NCI-H748 (cell line): Measurements from ENCODE around the gene MKLN1.
"Not testable (repeated sequence)": the region's sequence is repeated elsewhere in the genome, so short reads cannot be mapped to it uniquely, and the experiment has no call there.

ENCODE experiments used
- DNase-seq: peaks from one replicate; lab custom pipeline; 2025; ENCODE audit not compliant: unreplicated experiment; lab: John Stamatoyannopoulos, UW

The MKLN1 gene

DNA sequence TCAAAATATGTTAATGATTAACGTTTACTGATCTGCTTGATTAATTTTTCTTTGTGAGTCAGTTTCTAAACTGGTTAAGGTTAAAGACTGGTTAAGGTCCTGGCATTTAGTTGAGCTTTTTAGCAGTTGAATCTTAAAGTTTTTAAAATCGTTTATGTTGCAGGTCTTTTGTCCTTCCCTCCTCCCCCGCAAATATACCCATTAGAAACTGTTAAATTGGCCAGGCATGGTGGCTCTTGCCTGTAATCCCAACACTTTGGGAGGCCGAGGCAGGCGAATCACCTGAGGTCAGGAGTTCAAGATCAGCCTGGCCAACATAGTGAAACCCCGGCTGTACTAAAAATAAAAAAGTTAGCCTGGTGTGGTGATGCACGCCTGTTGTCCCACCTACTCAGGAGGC is 127.9 kb downstream of the MKLN1 start:
- DNase-seq, result no peak

DNA sequence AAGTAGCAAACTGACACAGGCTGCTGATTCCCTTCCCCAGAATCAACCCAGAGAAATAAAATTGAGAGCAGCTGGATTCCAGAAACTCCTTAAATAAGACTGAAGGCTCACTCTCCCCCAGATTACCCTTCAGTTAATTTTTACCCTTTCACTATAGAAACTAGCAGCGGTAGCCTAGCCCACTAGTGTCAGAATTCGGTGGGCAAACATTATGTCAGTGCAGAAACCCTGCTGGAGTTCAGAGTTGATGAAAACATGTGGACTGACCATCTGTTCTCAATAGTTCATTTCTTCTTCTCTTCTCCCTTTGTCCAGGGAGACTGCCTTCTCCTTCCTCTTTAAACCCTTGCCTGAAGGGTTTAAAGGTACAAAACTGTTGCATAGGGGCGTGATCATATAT is 128.7 kb downstream of the MKLN1 start:
- DNase-seq, result no peak

DNA sequence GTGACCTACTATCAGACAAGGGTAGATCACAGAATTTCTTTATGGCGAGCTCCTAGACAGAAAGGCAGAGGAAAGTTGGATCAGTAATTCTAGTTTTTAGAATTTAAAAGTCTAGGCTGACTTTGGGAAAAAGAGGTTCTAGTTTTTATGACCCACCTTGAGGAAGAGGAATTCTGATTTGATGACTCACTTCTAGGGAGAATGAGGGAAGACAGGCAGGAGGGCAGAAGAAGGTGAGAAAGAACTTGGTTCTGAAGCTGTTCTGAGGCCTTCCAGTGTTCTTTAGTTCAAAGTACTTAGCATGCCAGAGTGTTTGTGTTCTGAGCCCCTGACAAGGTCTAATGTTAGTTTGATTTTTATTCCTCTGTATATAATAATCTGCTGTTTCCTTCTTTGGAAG is 131.6 kb downstream of the MKLN1 start:
- DNase-seq, result no peak

- no peak for DNase-seq
These were observed 134.4 kb downstream of the MKLN1 start for GRCh38 chr7:131462059-131462458.

DNA sequence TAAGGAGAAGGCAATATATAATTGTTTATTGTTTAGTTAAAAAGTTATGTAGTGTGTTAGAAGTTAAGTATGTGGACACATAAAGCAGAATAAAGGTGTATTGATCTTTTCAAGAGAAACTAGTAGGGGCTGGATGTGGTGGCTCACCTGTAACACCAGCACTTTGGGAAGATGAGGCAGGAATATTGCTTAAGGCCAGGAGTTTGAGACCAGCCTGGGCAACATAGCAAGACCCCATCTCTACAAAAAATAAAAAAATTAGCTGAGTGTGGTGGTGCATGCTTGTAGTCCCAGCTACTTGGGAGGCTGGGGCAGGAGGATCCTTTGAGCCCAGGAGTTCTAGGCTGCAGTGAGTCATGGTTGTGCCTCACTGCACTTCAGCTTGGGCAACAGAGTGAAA is 135.0 kb downstream of the MKLN1 start:
- not testable (repeated sequence) for DNase-seq

DNA sequence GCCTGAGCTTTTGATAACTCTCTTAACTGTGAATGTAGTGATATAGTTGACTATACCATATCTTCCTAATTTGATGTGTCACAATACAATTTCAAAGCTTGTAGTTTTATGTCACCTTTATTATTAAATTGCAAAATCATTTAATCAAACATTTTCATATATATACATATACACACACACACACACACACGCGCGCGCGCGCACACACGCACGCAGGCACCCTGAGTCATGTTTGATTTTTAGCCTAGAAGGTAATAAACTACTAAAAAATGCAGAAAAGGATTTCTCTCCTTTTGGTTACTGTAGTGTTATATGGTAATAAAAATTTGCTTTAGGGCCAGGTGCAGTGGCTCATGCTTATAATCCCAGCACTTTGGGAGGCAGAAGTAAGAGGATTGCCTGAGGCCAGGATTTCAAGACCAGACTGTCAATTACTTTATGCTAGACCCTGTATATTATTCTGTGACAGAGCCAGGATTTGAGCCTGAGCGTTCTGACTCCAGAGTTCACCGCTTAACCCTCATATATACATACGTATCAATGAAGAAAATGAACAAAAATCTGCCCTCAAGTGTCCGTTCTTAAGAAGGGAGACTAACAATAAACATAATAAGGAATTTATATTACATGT is 139.2 kb downstream of the MKLN1 start:
- DNase-seq, result no peak

GRCh38 chr7:131467788-131468187 is 140.1 kb downstream of the MKLN1 start:
- DNase-seq, result no peak

GRCh38 chr7:131471250-131472004 is 143.8 kb downstream of the MKLN1 start:
- peak; percentile 75 for DNase-seq

DNA sequence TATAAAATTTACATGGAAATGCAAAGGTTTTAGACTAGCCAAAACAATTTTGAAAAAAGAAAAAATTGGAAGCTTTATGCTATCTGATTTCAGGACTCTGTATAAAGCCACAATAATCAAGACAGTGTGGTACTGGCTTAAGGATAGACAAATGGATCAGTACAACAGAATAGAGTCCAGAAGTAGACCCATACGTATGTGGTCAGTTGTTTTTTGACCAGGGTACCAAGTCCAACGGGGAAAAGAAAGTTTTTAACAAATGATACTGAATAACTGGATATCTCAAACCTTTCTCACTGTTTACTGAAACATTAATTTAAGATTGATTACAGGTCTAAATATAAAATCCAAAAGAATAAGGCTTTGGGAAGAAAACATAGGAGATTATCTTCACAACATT is 149.1 kb downstream of the MKLN1 start:
- no peak for DNase-seq

DNA sequence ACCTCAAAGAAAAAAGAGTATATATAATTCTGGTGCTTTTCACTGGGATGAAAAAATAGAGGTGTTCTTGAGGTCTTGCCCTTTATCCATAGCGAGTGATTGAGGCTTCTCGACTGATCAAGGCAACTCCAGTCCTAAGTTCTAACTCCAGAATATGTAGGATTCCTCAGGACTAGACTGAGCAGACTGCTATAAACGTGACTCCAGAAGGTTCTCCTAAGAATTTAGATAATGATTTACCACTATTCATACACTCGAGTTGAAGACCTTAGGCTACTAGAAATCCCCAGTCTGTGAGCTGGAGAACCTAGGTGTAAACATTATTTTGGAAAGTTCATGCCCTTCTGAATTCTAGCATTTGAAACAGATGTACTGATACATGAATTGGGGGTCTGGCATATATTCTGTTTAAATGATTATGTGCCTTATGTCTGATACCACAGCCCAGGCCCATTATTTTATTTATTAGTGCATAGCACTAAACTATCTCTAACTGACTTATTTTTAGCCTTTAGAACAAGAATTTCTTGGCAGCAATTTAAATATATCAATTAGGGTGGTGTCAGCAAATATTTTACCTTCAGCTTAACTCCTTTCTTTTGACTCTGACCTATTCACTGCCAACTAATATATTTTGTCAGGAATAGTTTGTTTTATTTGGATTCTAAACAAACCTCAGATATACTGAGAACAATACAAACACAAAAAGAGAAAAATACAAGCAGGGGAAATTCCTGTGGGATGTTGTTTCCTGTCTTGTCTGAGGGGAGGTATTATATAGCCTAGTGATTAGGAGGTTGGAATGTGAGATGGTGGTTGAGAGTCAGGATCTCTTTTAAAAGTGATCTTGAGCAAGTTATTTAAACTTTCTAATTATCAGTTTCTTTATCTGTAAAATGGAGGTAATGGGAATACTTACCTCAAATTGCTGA is 153.0 kb downstream of the MKLN1 start:
- DNase-seq, result no peak

DNA sequence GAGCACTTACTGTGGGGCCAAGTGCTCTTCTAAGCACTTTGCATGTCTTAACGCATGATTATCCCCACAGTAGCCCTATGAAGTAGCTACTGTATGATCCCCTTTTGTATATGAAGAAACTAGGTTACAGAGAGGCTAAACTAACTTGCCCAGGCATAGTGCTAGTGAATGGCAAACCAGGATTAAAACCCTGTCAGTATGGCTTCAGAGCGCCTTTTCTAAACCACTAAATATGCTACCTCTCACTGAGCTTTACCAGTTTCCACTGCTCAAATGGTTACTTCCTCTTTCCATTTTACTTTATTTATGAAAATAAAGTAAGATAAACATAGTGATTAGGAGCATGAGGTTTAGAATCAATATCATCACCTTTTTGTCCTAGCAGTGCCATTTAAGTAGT is 155.1 kb downstream of the MKLN1 start:
- no peak for DNase-seq

DNA sequence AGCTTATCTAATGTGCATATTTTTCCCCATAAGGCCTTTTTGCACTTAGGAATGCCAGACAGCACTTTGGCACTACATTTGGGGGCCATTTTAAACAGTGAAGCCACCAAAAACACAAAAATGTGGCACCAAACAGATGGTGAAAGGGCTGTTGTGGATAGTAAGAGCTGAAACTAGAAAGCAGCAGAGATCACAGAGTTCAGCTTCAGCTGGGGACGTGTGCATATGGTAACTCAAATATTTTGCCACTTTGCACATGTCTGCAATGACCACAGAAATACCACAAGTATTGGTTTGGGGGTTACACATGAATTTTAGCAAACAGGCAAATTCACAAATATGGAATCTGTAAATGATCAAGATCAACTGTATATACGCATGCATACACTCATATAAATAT is 155.9 kb downstream of the MKLN1 start:
- DNase-seq, result no peak

GRCh38 chr7:131486346-131486745 is 158.7 kb downstream of the MKLN1 start:
- no peak for DNase-seq

DNA sequence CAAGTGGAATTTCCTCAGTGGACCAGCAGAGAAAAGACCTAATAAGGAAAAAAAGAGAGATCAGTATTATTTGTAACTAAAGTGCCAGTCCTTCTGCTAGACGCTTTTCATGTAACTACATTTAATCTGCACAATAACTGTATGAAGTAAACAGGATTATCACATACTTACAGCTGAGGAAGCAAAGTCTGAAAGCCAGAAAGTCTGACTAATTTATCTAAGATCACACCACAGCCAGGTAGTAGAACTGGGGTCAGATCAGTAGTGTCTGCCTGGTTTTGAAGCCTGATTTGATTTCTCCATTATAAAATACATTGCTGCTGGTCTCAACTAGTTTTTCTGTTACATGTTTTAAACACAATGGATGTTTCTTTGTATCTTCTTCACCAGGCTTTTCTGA is 159.5 kb downstream of the MKLN1 start:
- DNase-seq, result no peak

GRCh38 chr7:131488361-131488760 is 160.7 kb downstream of the MKLN1 start:
- no peak for DNase-seq

DNA sequence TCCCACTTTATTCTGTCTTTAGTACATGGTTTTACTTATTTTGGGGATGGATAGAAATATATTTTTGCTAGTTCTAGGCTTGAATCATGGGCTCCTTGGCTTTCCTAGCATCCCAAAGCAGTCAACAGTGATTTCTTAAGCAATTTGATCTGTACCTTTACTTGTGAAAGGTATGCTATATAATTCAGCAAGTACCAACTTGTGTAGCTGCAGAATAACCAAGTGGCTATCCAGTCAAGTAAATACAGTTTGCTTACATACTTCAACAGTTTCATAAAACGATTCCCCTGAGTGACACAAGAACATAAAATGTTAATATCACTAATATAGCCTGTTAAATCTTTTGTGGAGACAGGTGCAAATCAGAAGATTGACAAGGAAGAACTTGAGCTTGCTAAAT is 161.5 kb downstream of the MKLN1 start:
- DNase-seq, result no peak

DNA sequence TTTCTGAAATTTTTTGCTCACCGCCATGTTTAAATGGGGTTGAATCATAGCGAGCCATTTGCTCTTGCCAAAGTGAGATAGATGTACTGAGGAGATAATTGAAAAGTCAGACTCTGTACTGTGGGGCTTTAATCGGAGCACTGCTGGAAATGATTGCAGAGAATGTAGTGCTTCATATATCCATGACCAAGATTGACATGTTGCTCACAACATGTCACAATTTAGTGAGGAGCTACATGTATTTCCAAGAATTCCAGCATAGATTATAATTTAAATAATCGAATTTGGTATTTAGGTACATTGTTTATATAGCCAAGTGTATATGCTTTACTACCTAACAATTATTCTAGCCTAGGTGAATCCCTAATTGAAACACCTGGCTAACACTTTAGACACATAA is 162.2 kb downstream of the MKLN1 start:
- DNase-seq, result no peak

DNA sequence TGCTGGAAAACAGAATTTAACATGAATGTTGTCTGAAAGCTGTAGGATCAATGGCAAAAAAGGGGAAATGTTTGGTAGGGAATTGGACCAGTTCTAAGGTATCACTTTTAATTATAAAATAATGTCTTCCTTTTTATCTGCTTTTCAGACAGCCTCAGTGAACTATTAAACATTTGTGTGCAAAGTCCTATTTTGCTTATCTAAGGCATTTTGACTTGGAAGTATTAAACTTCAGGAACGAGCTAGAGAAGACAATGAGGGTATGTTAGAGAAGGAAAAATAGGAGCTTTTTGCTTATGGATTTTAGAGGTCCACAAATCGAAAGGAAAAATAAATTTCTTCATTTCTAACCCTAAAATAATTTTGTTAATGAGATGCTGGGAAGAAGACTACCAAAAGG is 165.4 kb downstream of the MKLN1 start:
- DNase-seq, result no peak

DNA sequence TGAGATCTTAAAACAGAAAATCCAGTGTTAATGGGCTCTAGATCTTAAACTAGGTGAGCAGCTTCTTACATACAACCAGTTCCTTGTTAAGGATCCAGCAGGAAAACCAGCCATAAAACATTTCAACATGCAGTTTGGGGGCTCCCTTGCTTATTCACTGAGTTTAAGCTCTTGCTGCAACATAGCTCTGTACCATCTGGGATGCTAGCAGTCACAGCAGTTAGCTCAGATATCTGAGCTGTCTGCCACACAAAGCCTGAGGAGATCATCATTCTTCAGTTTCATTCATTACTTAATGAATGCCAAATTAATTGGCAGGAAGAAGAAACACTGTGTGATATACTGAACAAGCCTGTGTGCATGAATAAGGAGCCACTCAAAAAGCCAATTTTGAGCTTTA is 165.9 kb downstream of the MKLN1 start:
- DNase-seq, result no peak

GRCh38 chr7:131494182-131494581 is 166.5 kb downstream of the MKLN1 start:
- no peak for DNase-seq

DNA sequence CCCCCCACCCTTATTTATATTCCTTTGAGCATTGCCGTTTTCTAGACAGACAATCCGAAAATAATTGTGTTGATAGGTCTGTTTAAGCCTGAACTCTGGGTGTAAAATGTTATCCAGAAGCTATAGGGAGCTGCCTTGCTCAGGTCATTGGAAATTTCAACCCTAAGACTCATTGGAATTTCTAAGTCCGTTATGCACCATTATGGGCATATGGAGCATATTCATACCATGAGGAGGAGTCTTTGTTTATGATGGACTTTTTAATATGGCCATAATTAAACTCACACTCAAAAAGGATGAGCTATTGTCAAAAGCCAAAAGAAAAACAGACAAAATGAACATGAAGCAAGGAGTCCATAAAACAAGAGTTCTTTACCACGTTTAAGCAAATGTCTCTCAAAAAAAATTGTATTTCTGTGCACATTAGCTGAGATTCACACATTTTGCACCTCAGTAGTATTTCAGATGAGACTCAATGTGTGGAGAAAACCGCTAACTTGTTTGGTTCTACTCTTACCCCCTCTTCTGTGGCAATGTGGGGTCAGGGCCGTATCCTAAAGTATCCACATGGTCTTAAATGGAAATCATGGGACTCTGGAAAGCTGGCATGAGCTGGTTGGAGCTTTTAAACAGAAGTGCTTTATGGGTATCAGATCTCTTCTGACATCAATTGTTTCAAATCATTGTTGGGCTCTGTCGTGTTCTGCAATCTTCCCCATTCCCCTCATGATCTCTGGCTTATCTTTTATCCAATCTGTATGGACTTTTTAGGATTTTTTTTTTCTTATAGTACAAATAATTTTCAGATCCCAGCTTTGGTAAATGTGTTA is 168.2 kb downstream of the MKLN1 start:
- DNase-seq, result no peak
